Measurements from ENCODE around the gene SFXN1.

DNA sequence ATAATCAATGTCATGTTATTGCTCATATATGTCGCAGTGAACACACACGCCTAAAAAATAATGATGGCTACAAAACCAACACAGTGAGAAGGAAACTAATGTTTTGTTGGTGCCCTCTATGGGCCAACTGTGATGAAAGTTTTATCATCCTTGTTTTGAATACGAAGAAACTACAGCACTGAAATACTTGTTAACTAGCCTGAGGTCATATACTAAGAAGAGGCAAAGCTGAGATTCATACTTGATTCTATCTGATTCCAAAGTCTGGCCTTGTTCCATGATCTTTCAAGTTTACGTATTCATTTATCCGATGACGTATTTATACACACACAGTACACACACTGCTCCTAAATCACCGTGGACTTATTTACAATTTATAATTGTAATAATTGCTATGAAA is 18.2 kb upstream of the SFXN1 start:
- TF ChIP-seq, protein P1, sequence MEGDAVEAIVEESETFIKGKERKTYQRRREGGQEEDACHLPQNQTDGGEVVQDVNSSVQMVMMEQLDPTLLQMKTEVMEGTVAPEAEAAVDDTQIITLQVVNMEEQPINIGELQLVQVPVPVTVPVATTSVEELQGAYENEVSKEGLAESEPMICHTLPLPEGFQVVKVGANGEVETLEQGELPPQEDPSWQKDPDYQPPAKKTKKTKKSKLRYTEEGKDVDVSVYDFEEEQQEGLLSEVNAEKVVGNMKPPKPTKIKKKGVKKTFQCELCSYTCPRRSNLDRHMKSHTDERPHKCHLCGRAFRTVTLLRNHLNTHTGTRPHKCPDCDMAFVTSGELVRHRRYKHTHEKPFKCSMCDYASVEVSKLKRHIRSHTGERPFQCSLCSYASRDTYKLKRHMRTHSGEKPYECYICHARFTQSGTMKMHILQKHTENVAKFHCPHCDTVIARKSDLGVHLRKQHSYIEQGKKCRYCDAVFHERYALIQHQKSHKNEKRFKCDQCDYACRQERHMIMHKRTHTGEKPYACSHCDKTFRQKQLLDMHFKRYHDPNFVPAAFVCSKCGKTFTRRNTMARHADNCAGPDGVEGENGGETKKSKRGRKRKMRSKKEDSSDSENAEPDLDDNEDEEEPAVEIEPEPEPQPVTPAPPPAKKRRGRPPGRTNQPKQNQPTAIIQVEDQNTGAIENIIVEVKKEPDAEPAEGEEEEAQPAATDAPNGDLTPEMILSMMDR (IDR thresholded peaks at IDR 0.05) = peak; percentile 63
- no peak for TF ChIP-seq EZH2 (IDR thresholded peaks at IDR 0.05)

Measured in neural progenitor cell (in vitro differentiated cells).